ENCODE results near the gene CLHC1.

The CLHC1 gene

DNA sequence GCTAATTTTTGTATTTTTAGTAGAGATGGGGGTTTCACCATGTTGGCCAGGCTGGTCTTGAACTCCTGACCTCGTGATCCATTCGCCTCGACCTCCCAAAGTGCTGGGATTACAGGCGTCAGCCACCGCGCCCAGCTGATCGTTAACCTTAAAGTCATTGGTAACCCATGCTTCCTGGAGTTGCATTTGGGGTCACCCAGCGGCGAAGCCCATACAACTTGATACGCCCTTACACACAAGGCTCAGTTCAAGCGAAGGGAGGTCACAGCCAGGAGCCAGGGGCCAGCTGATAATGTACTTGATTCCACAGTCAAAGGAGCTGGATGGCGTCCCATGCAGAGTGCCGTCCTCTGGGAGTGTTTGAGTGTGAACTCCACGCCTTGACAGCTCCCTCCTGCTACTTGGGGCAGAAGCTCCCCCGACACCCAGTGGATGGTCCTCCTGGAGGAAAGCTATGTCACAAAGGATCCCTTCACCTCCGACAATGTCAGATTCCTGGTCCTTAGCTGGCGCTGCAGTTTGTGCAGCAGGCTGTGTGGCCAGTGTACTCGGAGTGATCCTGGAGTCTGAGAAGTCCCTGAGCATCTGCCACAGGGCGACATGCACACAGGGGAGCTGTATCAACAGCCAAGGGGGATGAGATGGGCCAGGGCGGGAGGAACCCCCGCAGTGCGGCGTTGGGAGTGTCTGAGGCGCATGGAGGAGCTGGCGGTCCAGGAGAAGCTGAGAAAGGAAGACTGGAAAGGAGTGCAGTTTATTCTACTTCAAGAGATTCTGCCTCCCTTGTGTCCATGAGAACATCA lies 7.9 kb downstream of the CLHC1 start:
- TF ChIP-seq, protein P1, sequence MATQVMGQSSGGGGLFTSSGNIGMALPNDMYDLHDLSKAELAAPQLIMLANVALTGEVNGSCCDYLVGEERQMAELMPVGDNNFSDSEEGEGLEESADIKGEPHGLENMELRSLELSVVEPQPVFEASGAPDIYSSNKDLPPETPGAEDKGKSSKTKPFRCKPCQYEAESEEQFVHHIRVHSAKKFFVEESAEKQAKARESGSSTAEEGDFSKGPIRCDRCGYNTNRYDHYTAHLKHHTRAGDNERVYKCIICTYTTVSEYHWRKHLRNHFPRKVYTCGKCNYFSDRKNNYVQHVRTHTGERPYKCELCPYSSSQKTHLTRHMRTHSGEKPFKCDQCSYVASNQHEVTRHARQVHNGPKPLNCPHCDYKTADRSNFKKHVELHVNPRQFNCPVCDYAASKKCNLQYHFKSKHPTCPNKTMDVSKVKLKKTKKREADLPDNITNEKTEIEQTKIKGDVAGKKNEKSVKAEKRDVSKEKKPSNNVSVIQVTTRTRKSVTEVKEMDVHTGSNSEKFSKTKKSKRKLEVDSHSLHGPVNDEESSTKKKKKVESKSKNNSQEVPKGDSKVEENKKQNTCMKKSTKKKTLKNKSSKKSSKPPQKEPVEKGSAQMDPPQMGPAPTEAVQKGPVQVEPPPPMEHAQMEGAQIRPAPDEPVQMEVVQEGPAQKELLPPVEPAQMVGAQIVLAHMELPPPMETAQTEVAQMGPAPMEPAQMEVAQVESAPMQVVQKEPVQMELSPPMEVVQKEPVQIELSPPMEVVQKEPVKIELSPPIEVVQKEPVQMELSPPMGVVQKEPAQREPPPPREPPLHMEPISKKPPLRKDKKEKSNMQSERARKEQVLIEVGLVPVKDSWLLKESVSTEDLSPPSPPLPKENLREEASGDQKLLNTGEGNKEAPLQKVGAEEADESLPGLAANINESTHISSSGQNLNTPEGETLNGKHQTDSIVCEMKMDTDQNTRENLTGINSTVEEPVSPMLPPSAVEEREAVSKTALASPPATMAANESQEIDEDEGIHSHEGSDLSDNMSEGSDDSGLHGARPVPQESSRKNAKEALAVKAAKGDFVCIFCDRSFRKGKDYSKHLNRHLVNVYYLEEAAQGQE (IDR thresholded peaks at IDR 0.05; ENCODE audit: insufficient read depth in 1 of 2, low read depth in 2 of 2, low read length in 2 of 2): no peak
- no peak for TF ChIP-seq SIN3A (IDR thresholded peaks at IDR 0.05; ENCODE audit: borderline replicate concordance, insufficient read depth, low read length)
- TF ChIP-seq FOXP2 (optimal IDR thresholded peaks at IDR 0.05; ENCODE audit: borderline replicate concordance, extremely low read depth, extremely low read length, insufficient read depth): no peak
- no peak for TF ChIP-seq POLR2AphosphoS5 (IDR thresholded peaks at IDR 0.05; ENCODE audit: low read depth, low read length)
- no peak for TF ChIP-seq TAF1 (IDR thresholded peaks at IDR 0.05; ENCODE audit: borderline replicate concordance, insufficient read depth, low read length)

DNA sequence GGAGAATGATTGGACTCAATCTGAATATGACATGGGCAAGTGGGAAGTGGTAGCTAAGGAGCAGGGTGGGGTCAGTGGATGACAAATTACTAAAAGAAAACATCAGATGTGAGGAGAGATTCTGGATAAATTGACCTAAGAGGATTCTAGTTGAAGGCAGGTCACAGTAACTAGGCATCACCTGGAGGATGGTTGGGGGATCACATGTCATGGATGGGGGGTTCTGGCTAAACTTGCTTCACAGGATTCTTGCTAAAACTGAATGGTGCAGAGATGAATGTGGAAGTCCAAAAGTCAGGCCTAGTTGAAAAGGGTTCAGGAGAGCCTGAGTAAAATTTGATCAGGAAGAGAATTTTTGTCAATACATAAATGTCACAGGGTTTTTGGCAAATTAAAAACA lies 18.3 kb downstream of the CLHC1 start:
- TF ChIP-seq TAF1 (IDR thresholded peaks at IDR 0.05; ENCODE audit: borderline replicate concordance, insufficient read depth, low read length): no peak
- TF ChIP-seq, protein P1 (IDR thresholded peaks at IDR 0.05; ENCODE audit: insufficient read depth in 1 of 2, low read depth in 2 of 2, low read length in 2 of 2): no peak
- TF ChIP-seq SIN3A (IDR thresholded peaks at IDR 0.05; ENCODE audit: borderline replicate concordance, insufficient read depth, low read length): no peak
- no peak for TF ChIP-seq FOXP2 (optimal IDR thresholded peaks at IDR 0.05; ENCODE audit: borderline replicate concordance, extremely low read depth, extremely low read length, insufficient read depth)
- no peak for TF ChIP-seq POLR2AphosphoS5 (IDR thresholded peaks at IDR 0.05; ENCODE audit: low read depth, low read length)

DNA sequence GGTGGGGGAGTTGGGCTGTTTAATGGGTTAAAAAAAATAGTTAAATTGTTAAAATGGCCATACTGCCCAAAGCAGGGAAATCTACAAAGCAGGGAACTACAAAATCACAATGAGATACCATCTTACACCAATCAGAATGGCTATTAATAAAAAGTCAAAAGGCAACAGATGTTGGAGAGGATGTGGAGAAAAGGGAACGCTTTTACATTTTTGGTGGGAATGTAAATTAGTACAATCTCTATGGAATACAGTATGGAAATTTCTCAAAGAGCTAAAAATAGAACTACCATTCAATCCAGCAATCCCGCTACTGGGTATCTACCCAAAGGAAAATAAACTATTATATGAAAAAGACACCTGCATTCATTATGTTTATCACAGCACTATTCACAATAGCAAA lies 27.1 kb downstream of the CLHC1 start:
- TF ChIP-seq SIN3A (IDR thresholded peaks at IDR 0.05; ENCODE audit: borderline replicate concordance, insufficient read depth, low read length): no peak
- no peak for TF ChIP-seq POLR2AphosphoS5 (IDR thresholded peaks at IDR 0.05; ENCODE audit: low read depth, low read length)
- TF ChIP-seq, protein P1 (IDR thresholded peaks at IDR 0.05; ENCODE audit: insufficient read depth in 1 of 2, low read depth in 2 of 2, low read length in 2 of 2): no peak
- TF ChIP-seq FOXP2 (optimal IDR thresholded peaks at IDR 0.05; ENCODE audit: borderline replicate concordance, extremely low read depth, extremely low read length, insufficient read depth): no peak
- TF ChIP-seq TAF1 (IDR thresholded peaks at IDR 0.05; ENCODE audit: borderline replicate concordance, insufficient read depth, low read length): no peak

DNA sequence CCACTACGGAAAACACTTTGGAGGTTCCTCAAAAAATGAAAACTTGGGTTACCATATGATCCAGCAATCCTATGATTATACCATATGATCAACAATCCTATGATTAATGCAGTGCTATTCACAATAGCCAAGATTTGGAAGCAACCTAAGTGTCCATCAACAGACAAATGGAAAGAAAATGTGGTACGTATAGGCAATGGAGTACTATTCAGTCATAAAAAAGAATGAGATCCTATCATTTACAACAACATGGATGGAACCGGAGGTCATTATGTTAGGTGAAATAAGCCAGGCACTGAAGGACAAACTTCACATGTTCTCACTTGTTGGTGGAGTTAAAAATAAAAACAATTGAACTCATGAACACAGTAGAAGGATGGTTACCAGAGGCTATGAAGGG lies 27.6 kb downstream of the CLHC1 start:
- TF ChIP-seq, protein P1 (IDR thresholded peaks at IDR 0.05; ENCODE audit: insufficient read depth in 1 of 2, low read depth in 2 of 2, low read length in 2 of 2): no peak
- TF ChIP-seq SIN3A (IDR thresholded peaks at IDR 0.05; ENCODE audit: borderline replicate concordance, insufficient read depth, low read length) (no peak), TAF1 (IDR thresholded peaks at IDR 0.05; ENCODE audit: borderline replicate concordance, insufficient read depth, low read length) (no peak), FOXP2 (optimal IDR thresholded peaks at IDR 0.05; ENCODE audit: borderline replicate concordance, extremely low read depth, extremely low read length, insufficient read depth) (no peak), POLR2AphosphoS5 (IDR thresholded peaks at IDR 0.05; ENCODE audit: low read depth, low read length) (no peak)
